ENCODE measurements around the gene TRAF4. TPM values are rescaled to one million over a fixed set of nuclear protein-coding genes. Genes with fewer than 3 reads are reported as not detected.

Gene TRAF4, protein sequence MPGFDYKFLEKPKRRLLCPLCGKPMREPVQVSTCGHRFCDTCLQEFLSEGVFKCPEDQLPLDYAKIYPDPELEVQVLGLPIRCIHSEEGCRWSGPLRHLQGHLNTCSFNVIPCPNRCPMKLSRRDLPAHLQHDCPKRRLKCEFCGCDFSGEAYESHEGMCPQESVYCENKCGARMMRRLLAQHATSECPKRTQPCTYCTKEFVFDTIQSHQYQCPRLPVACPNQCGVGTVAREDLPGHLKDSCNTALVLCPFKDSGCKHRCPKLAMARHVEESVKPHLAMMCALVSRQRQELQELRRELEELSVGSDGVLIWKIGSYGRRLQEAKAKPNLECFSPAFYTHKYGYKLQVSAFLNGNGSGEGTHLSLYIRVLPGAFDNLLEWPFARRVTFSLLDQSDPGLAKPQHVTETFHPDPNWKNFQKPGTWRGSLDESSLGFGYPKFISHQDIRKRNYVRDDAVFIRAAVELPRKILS
- 8.7 and 10.7 TPM in 2 replicates for total RNA-seq

GRCh38 chr17:28743243-28744103 is at the start of gene TRAF4:
TRAF4 (plus strand) TSS chr17:28744011; CDS start chr17:28744113, 102 bp downstream.

DNA sequence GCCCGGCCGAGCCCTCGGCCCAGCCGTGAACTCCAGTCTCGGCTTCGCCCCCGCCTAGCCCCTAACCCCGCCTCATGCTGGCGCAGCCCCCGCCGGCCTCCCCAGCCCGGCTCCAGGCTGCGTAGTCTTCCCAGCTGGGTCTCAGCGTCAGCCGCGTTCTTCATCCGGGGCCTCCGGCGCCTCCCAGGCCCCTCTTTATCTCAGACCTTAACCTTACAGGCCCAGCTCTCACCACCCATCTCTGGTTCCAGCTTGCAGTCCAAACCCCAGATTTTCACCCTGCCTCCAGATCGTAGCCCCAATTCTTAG is 32.1 kb upstream of the TRAF4 start, which contains the start of gene PROCA1:
Gene PROCA1 (minus strand): TSS at position 166 of the 309 bp plus-strand sequence. CDS start 228 bp downstream, outside the sequence.

GRCh38 chr17:28717578-28718332 is 26.1 kb upstream of the TRAF4 start, which contains the start of gene RAB34:
RAB34 (minus strand) TSS chr17:28717868; CDS start chr17:28717266, 602 bp downstream.

DNA sequence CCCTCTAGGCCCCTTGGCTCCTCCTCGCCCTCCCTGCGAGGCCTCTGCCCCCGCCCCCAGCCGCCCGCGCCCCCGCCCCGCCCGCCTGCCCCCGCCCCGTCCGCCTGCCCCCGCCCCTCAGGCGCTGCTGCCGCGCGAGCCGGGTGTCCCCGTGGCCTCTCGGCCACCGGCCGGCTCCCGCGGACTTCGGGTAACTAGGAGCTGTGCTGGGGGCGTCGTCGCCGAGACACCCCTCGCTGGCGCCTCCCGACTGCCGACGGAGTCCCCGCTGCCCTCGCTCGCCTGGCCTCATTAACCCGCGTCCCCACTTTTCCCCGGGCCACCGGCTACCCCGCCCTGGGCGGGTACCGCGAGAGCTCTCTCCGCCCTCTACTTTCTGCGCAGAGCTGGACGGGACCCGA is 17.6 kb upstream of the TRAF4 start, which contains the start of gene TLCD1:
Gene TLCD1 (minus strand): TSS at position 8 of the 401 bp plus-strand sequence. CDS start 136 bp downstream, outside the sequence.

DNA sequence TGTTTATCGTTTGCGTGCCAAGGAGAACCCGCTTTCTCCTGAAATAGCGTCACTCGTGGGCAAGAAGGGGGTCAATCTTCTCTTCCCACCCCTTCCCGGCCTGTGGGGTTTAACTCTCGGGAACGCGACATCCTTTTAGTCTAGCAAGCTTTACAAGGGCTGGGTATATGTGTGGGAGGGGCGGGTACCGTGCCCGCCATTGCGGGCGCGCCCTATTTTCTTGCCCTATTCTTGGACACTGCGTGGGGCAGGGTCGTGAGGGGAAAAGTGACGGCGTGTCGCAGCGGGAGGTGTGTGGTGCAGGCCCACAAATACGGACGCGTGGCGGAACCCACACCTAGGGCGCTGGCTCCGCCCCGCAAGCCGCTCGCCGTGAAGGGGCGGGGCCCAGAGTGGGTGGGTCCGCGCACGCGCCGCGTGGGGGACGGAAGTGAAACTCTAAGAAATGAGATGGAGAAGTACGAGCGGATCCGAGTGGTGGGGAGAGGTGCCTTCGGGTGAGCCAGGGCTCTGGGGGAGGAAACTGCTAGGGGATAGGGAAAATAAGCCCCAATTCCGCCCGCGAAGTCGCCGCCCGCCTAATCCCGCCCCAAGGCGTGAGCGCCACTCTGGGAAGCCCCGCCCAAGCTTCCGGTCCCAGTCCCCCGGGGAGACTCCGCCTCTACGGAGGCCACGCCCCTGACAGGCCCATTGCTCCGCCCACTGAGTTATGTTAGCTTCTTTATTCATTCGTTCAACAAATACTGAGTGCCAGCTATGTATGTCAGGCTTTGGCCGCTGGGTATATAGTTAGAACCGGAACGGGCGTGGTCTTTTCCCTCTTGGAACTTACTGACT is 15.2 kb upstream of the TRAF4 start, which contains the start of gene NEK8:
Gene NEK8 (plus strand): TSS at position 425 of the 837 bp plus-strand sequence. CDS start 26 bp downstream, at position 451.

Other genes starting within 250 kb of the TRAF4 start
- not detected in 2 replicates for gene FOXN1, start 237.7 kb upstream of the TRAF4 start, total RNA-seq
- gene UNC119, start 191.4 kb upstream of the TRAF4 start, total RNA-seq = 23.6 and 27.8 TPM in 2 replicates
- gene PIGS, start 172.5 kb upstream of the TRAF4 start, total RNA-seq = 46.3 and 60.7 TPM in 2 replicates
- gene ALDOC, start 167.1 kb upstream of the TRAF4 start, total RNA-seq = 93.7 and 95.1 TPM in 2 replicates
- 4.0 and 4.3 TPM in 2 replicates for gene SPAG5, start 145.0 kb upstream of the TRAF4 start, total RNA-seq
- 0.68 and 2.8 TPM in 2 replicates for gene RSKR, start 129.8 kb upstream of the TRAF4 start, total RNA-seq
- gene BLTP2, start 98.9 kb upstream of the TRAF4 start, total RNA-seq = 74.2 and 90.4 TPM in 2 replicates
- gene SDF2, start 82.1 kb upstream of the TRAF4 start, total RNA-seq = 48.0 and 75.1 TPM in 2 replicates
- gene SUPT6H, start 81.8 kb upstream of the TRAF4 start, total RNA-seq = 38.2 and 55.4 TPM in 2 replicates
- gene PROCA1, start 32.1 kb upstream of the TRAF4 start, total RNA-seq = 1.0 and 1.9 TPM in 2 replicates
- 203 and 253 TPM in 2 replicates for gene RAB34, start 26.1 kb upstream of the TRAF4 start, total RNA-seq
- gene RPL23A, start 24.0 kb upstream of the TRAF4 start, total RNA-seq = 666 and 767 TPM in 2 replicates
- 7.0 and 11.3 TPM in 2 replicates for gene TLCD1, start 17.8 kb upstream of the TRAF4 start, total RNA-seq
- 2.8 and 3.3 TPM in 2 replicates for gene NEK8, start 15.2 kb upstream of the TRAF4 start, total RNA-seq
- 7.8 and 9.2 TPM in 2 replicates for gene FAM222B, start 98.8 kb downstream of the TRAF4 start, total RNA-seq
- 25.0 and 36.9 TPM in 2 replicates for gene ERAL1, start 111.0 kb downstream of the TRAF4 start, total RNA-seq
- 25.3 and 31.2 TPM in 2 replicates for gene FLOT2, start 153.7 kb downstream of the TRAF4 start, total RNA-seq
- gene DHRS13, start 159.1 kb downstream of the TRAF4 start, total RNA-seq = 3.8 and 10.7 TPM in 2 replicates
- 21.3 and 32.7 TPM in 2 replicates for gene PHF12, start 207.5 kb downstream of the TRAF4 start, total RNA-seq

Data from cardiac ventricle fibroblast (primary cell).